K562 (cell line): ENCODE measurements around the gene MYO10. TPM values are rescaled to one million over a fixed set of nuclear protein-coding genes. Genes with fewer than 3 reads are reported as not detected.

ENCODE experiments used
- ATAC-seq: fragments of 200-7000 bp; cut with Tn5 transposase; 3 replicates; pipeline ENCODE4 v1.9.1; 2020; ENCODE audit warnings: moderate library complexity
- BruUV-seq: library from RNA; stranded (reverse); fragments of 400-500 nt; replicated peaks from 2 replicates; lab custom pipeline; 2021; lab: Mats Ljungman, UMichigan
- CTCF ChIA-PET: fragments of 300-600 bp; formaldehyde crosslinking; extraction: SDS; loops from one replicate; lab custom pipeline; 2021; ENCODE audit warnings: low intra/inter-chr PET ratio; lab: Yijun Ruan, JAX
- POLR2A ChIA-PET: fragments of 300-600, 350-650 bp; sonication (Branson Sonifier 250); formaldehyde crosslinking; extraction: SDS; loops from one replicate; lab custom pipeline; 2021; ENCODE audit warnings: antibody characterized with exemption, inconsistent platforms; lab: Yijun Ruan, JAX
- DNase-seq, 4 experiments: peaks; one replicate each; pipeline versions ENCODE4 v3.0.0 to v3.0.0-alpha.2; 2011 to 2018; ENCODE audit warnings: low spot score in 3 of 4, mixed read lengths in 3 of 4; ENCODE audit errors: extremely low read depth in 1 of 4
- FAIRE-seq: peaks from 2 replicates; lab custom pipeline; 2011; peaks lifted over from hg19 to GRCh38; lab: Jason Lieb, UNC
- H2AFZ ChIP-seq: 2 replicates; pipeline ENCODE4 v1.6.0; 2011; ENCODE audit warnings: low read depth, low read length, control low read depth, inconsistent platforms
- H3K27ac ChIP-seq: fragments of 200-600 bp; 3 replicates; pipeline ENCODE4 v1.8.0; 2011; ENCODE audit warnings: low read depth, mild to moderate bottlenecking, control low read depth, inconsistent platforms, low read length, moderate library complexity, mixed read lengths; ENCODE audit errors: extremely low read depth
- H3K27me3 ChIP-seq, 2 experiments: fragments of 300-600 bp in 1 of 2; 2 replicates in 1 of 2; 3 replicates in 1 of 2; pipeline versions ENCODE4 v1.6.0 to v1.8.0; 2011; ENCODE audit warnings: inconsistent platforms in 2 of 2, low read length in 2 of 2, mild to moderate bottlenecking in 1 of 2, mixed read lengths in 1 of 2, moderate library complexity in 1 of 2; ENCODE audit not compliant: control insufficient read depth in 2 of 2, insufficient read depth in 2 of 2
- H3K36me3 ChIP-seq: fragments of 300-600 bp; 3 replicates; pipeline ENCODE4 v1.8.0; 2011; ENCODE audit warnings: mild to moderate bottlenecking, low read length, inconsistent platforms; ENCODE audit not compliant: control insufficient read depth, insufficient read depth
- H3K4me1 ChIP-seq, 2 experiments: fragments of 200-600 bp in 1 of 2; replicated peaks in 1 of 2; 2 replicates in 1 of 2; 3 replicates in 1 of 2; pipeline versions ENCODE4 v1.5.1 to v1.8.0; 2011; ENCODE audit warnings: inconsistent platforms in 2 of 2, low read length in 2 of 2, mild to moderate bottlenecking in 1 of 2, mixed read lengths in 1 of 2, moderate library complexity in 1 of 2; ENCODE audit not compliant: control insufficient read depth in 2 of 2, insufficient read depth in 2 of 2
- H3K4me2 ChIP-seq: 2 replicates; pipeline ENCODE4 v1.6.1; 2011; ENCODE audit warnings: low read length, control low read depth, inconsistent platforms, mixed read lengths; ENCODE audit not compliant: insufficient read depth
- H3K4me3 ChIP-seq: fragments of 200-600 bp; sonication (generic), shearing (Covaris generic); 2 replicates; pipeline ENCODE4 v1.5.1; 2016; ENCODE audit warnings: control low read depth, inconsistent platforms
- H3K79me2 ChIP-seq: fragments of 200-600 bp; 3 replicates; pipeline ENCODE4 v1.8.0; 2011; ENCODE audit warnings: low read length, inconsistent platforms; ENCODE audit not compliant: control insufficient read depth, insufficient read depth
- H3K9ac ChIP-seq, 2 experiments: 2 replicates each; pipeline versions ENCODE4 v1.6.0 to v1.6.1; 2011; ENCODE audit warnings: low read depth in 2 of 2, low read length in 2 of 2, control low read depth in 1 of 2, inconsistent platforms in 1 of 2, mild to moderate bottlenecking in 1 of 2, mixed read lengths in 1 of 2; ENCODE audit not compliant: insufficient read depth in 1 of 2
- H3K9me1 ChIP-seq: one replicate; pipeline ENCODE4 v1.6.0; 2011; ENCODE audit warnings: inconsistent platforms, mild to moderate bottlenecking, low read length, moderate library complexity; ENCODE audit not compliant: control insufficient read depth, insufficient read depth
- H3K9me3 ChIP-seq: replicated peaks from 2 replicates; pipeline ENCODE4 v1.5.1; 2011; ENCODE audit warnings: low read depth, low read length, inconsistent platforms; ENCODE audit not compliant: control insufficient read depth, insufficient read depth
- H4K20me1 ChIP-seq: replicated peaks from 2 replicates; pipeline ENCODE4 v1.6.1; 2011; ENCODE audit warnings: low read length, inconsistent platforms, mixed read lengths; ENCODE audit not compliant: control insufficient read depth, insufficient read depth
- RFX1 ChIP-seq: fragments of 450-650 bp; IDR thresholded peaks from 2 replicates; pipeline ENCODE4 v1.6.1; 2016; ENCODE audit warnings: mild to moderate bottlenecking, moderate library complexity
- WGBS: fragments of 100-300 bp; shearing (Covaris generic); methylation state at CpG from one replicate; pipeline ENCODE4 v1.1.6; 2016; ENCODE audit warnings: low coverage, mixed read lengths; ENCODE audit not compliant: insufficient coverage; ENCODE audit errors: missing lambda C conversion rate; 5-methylcytosine and 5-hydroxymethylcytosine counted together
- in situ Hi-C: fragments of 300-500 bp; cut with MboI; formaldehyde crosslinking; loops from 4 replicates; pipeline ENCODE4 v1.15.0; 2018; ENCODE audit warnings: inconsistent platforms, mixed read lengths
- intact Hi-C: fragments of 100-400 bp; cut with micrococcal nuclease; formaldehyde crosslinking; loops from 2 replicates; pipeline ENCODE4 v1.14.2; 2022
- polyA plus RNA-seq, 8 experiments: library from polyadenylated mRNA; depleted of rRNA in 4 of 8; stranded (reverse) in 5 of 8; unstranded in 3 of 8; fragments of >200 nt; fragmentation: Nextera tagmentation in 2 of 8; fragmentation: Illumina TruSeq in 1 of 8; extraction: Ambion mirVana in 2 of 8; extraction: Trizol in 1 of 8; gene quantifications; 2 replicates each; pipeline versions ENCODE4 v1.2.1 to v1.2.3, GENCODE V29; 2011 to 2014; ENCODE audit warnings: inconsistent platforms in 1 of 8, missing spikeins in 1 of 8
- total RNA-seq, 7 experiments: library from RNA; depleted of rRNA in 6 of 7; stranded (reverse); fragments of >200 nt in 6 of 7; fragmentation: Illumina TruSeq in 2 of 7; extraction: Trizol in 2 of 7; gene quantifications; 2 replicates each; pipeline versions ENCODE4 v1.2.1 to v1.2.3, GENCODE V29; 2011 to 2021; ENCODE audit warnings: low replicate concordance in 1 of 7
- TF ChIP-seq, protein P1 (sequence below): sonication (generic); formaldehyde crosslinking; IDR thresholded peaks from 2 replicates; pipeline ENCODE4 v1.9.0; 2022; ENCODE audit warnings: mild to moderate bottlenecking, missing genetic modification reagents
- TF ChIP-seq, protein P2 (sequence below): sonication (generic); formaldehyde crosslinking; IDR thresholded peaks from 2 replicates; pipeline ENCODE4 v1.8.0; 2023; ENCODE audit warnings: missing genetic modification reagents, mild to moderate bottlenecking, borderline replicate concordance

The MYO10 gene
- total and polyA plus RNA-seq, 9 of the 15 experiments (the other 6 are each of a cell fraction or from before 2014, with no cell fraction given): 0.04 to 0.24 TPM; not detected in 7

DNA sequence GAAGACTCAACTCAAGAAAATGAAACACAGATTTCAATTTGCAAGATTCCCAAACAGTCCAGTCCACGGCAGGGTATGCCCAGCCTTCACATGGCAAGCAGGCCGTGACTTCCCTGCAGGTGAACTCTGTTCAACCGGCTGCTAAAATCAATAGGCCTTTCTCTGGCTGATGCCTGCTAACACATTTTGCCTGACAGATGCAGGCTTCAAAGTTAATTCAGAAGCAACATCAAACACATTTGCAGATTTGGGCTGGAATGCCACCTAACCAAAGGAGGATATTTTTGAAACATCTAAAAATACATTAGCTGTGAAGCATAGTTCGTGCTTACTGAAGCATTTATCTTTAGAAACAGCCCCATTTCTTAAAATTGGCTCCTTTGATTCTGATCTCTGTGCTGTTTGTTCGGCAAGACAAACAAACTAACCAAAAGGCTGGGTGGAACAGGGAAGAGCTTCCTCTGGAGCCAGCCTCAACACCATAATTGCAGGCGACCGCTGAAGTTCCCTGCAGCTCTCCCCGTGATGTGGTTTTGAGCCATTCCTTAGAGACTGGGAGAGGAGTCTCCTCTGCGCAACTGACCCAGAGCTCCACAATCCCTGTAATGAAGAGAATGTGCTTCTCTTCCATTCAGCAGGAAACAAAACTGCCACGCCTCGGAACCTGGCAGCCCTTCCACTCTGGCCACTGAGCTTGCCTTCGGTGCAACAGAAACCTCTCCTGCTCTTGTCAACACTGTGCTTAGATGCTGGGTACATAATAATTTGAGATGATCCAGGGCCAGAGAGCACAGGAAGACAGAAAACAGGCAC lies 126.5 kb downstream of the MYO10 start:
- no peaks in the 10 kb centered on the region; a peak in 1 of 5 replicates for H3K4me1 ChIP-seq
- TF ChIP-seq, protein P1, sequence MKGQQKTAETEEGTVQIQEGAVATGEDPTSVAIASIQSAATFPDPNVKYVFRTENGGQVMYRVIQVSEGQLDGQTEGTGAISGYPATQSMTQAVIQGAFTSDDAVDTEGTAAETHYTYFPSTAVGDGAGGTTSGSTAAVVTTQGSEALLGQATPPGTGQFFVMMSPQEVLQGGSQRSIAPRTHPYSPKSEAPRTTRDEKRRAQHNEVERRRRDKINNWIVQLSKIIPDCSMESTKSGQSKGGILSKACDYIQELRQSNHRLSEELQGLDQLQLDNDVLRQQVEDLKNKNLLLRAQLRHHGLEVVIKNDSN (CRISPR knock-in tag): no peak
- TF ChIP-seq, protein P2, sequence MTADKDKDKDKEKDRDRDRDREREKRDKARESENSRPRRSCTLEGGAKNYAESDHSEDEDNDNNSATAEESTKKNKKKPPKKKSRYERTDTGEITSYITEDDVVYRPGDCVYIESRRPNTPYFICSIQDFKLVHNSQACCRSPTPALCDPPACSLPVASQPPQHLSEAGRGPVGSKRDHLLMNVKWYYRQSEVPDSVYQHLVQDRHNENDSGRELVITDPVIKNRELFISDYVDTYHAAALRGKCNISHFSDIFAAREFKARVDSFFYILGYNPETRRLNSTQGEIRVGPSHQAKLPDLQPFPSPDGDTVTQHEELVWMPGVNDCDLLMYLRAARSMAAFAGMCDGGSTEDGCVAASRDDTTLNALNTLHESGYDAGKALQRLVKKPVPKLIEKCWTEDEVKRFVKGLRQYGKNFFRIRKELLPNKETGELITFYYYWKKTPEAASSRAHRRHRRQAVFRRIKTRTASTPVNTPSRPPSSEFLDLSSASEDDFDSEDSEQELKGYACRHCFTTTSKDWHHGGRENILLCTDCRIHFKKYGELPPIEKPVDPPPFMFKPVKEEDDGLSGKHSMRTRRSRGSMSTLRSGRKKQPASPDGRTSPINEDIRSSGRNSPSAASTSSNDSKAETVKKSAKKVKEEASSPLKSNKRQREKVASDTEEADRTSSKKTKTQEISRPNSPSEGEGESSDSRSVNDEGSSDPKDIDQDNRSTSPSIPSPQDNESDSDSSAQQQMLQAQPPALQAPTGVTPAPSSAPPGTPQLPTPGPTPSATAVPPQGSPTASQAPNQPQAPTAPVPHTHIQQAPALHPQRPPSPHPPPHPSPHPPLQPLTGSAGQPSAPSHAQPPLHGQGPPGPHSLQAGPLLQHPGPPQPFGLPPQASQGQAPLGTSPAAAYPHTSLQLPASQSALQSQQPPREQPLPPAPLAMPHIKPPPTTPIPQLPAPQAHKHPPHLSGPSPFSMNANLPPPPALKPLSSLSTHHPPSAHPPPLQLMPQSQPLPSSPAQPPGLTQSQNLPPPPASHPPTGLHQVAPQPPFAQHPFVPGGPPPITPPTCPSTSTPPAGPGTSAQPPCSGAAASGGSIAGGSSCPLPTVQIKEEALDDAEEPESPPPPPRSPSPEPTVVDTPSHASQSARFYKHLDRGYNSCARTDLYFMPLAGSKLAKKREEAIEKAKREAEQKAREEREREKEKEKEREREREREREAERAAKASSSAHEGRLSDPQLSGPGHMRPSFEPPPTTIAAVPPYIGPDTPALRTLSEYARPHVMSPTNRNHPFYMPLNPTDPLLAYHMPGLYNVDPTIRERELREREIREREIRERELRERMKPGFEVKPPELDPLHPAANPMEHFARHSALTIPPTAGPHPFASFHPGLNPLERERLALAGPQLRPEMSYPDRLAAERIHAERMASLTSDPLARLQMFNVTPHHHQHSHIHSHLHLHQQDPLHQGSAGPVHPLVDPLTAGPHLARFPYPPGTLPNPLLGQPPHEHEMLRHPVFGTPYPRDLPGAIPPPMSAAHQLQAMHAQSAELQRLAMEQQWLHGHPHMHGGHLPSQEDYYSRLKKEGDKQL (CRISPR knock-in tag): no peak
- no peak for TF ChIP-seq RFX1
- TF ChIP-seq, all 486 proteins: peak for 0
- no peak overlapping the region for H3K9ac ChIP-seq
- no peak overlapping the region for H3K4me2 ChIP-seq
- peaks cover 8 to 44% of the 10 kb centered on the region in 2 experiments; a peak in 4 of 5 replicates for H3K27me3 ChIP-seq
- no peaks in the 10 kb centered on the region for H4K20me1 ChIP-seq
- H3K27ac ChIP-seq: no peak overlapping the region
- ChIA-PET CTCF (no interaction called here), POLR2A (no interaction called here)
- H3K9me1 ChIP-seq: no peaks in the 10 kb centered on the region
- intact Hi-C loops: no loop called here
- WGBS: under 1% methylated on average over 12 of the region's 12 CpGs
- no peak overlapping the region for H2AFZ ChIP-seq
- no peak for DNase-seq
- no peak for FAIRE-seq
- no peaks in the 10 kb centered on the region for H3K9me3 ChIP-seq
- no peak for ATAC-seq
- no TSS peak for BruUV-seq
- H3K36me3 ChIP-seq: no peaks in the 10 kb centered on the region
- no peak overlapping the region for H3K4me3 ChIP-seq
- in situ Hi-C loops: no loop called here
- H3K79me2 ChIP-seq: no peaks in the 10 kb centered on the region
